GM19351 (cell line): Measurements from ENCODE around the gene GIT1.

Experiments
- ATAC-seq: cut with Tn5 transposase; IDR thresholded peaks from one replicate; pipeline ENCODE4 v1.9.1; 2021; ENCODE audit warnings: mild to moderate bottlenecking, moderate library complexity; ENCODE audit not compliant: unreplicated experiment

Gene GIT1

DNA sequence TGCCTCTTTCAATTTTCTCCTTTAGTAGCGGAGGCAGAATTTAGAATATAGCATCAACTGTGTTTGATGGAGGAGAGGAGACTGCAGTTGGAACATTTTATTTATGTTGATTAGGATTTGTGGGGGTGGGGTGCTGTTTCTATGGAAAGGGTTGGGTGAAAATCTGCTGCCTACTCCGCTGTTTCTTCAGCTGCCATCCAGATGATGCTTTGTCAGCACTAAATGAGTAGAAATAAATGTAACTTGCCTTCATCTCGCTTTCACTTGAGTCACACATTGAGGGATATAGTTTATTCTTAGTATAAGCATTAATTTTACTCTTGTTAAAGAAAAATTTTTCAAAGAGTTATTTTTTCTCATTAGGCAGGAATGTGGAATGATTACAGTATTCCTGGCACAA, 64.8 kb downstream of the GIT1 start:
- ATAC-seq, result no peak
